NCI-H526 (cell line): ENCODE measurements around the gene NCAM1.

Experiments
- DNase-seq, 2 experiments: peaks; one replicate each; lab custom pipeline; 2025; lab: John Stamatoyannopoulos, UW

Gene NCAM1

DNA sequence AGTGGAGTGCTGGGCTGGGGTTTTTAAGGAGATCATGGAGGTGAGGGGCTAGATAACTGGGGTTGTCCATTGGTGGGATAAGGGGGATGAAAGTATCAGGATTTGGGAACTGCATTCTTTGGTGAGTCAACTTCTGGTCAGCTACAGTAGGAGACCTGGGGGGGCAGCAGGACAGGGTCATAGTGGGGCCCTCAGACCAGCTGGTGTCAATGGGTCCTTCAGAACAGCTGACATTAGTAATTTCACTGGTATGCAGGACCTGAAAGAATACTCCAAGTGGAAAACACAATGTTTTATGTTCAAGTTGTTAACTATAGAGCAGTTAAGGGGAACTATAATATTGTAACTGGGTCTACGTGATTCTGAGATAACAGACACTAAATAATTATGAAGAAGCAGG, 350.3 kb downstream of the NCAM1 start:
- no peak for DNase-seq

DNA sequence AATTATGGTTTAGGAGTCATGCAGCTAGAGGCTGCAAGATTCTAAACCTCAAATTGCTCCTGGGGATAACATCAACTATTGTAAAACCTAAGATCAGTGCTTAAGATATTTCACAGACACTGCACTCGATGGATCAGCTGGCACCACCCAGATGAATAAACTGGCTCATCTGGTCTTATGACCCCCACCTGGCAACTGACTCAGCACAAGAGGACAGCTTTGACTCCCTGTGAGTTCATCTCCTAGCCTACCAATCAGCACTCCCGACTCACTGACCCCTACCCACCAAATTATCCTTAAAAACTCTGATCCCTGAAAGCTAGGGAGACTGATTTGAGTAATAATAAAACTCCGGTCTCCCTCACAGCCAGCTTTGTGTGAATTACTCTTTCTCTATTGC, 352.4 kb downstream of the NCAM1 start:
- DNase-seq, result no peak

- no peak for DNase-seq
Observed at GRCh38 chr11:113314065-113314388, 352.8 kb downstream of the NCAM1 start.

DNA sequence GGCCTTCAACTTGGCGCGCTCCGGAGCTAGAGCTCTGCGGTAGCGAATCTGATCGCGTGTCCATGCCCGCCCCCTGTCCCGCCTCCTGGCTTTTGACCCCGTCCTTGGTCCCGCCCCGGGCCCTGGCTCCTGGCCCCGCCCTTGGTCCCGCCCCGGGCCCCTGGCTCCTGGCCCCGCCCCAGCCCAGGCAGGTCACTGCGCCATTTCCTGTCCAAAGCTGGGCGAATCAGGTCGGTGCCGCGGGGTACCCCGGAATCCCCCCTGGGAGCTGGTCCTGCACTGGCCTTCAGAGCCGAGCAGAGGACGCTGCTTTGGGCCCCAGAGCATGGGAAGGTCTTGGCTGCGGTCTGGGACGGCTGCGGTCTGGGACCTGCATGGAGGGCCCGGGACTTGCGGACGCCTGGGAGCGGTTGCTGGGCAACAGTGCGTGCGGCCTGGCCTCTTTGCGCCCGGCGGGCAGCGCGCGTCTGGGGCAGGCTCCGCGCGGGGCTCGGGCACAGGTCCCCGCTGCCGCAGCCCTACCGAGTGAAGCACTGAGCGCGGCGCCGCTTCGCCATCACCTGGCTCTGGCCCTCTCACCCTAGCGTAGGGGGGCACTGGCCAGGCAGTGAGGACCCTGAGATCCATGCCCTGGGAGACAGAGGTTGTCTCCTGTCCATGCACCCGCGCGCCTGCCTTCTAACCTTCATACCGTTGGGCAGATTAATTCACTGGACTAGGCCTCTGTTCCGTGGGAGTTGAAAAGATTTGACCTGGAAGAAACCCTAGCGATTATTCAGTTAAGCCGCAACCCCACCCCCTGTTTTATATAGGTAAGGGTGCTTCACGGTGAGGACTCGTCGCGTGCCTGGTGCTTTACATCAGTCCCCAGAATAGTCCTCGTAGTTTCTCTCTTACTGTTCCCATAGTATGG, 353.4 kb downstream of the NCAM1 start, which contains the start of gene TTC12:
TSS of gene TTC12 (plus strand) at position 195 of the 913 bp plus-strand sequence. CDS start 1,675 bp downstream, outside the sequence.
- DNase-seq, result peak; percentile 93 to 99

DNA sequence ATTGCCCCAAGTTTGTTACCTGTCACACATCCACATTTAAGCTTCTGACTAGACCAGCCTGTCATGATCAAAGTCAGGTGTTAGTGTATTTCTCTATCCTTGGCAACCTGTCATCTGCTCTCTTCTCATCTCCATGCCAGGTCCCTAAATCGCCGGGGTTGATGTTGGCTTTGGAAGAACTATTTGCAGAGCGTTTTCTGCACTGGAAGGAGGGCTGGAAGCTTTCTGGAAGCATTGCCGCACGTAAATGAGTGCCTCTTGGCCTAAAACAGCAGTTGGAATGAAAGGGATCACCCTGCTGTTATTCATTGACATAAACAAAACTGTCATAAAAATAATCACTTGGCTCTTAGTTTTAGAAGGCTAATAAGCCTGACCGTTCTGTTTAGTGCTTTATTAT, 354.6 kb downstream of the NCAM1 start:
- peak in 1 of 2 experiments; percentile 33 for DNase-seq

GRCh38 chr11:113316256-113316655, 355.0 kb downstream of the NCAM1 start:
- DNase-seq, result no peak

DNA sequence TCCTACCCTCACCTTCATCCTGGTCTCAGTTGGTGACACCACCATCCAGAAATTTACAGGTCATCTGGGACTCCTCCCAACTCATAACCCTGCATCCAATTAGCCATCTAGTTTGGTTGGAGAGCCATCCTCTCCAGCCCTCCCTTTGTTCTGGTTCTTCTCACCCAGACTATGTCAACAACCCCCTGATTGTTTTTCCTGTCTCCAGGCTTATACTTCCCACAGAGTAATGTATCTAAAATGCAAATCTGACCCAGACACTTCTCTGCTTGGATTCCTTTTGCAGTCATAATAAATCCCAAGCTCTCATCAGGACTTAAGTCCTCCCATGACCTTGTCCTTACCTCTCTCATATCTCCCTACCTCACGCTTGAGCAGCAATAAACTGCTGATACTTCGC, 356.1 kb downstream of the NCAM1 start:
- DNase-seq, result peak; percentile 97

DNA sequence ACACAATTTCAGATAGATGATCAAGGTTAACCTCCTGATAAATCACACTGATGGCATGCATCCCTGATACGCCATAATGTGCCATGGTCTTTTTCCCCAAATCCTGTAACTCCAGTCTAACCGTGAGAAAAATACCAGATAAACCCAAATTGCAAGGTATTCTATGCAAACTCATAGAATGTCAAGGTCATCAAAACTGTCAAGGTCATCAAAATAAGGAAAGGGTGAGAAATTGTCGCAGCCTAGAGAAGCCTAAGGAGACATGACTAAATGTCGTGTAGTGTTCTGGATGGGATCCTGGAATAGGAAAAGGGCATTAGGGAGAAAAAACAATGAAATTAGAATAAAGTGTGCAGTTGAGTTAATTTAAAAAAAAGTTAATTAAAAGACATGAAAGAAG, 357.9 kb downstream of the NCAM1 start:
- no peak for DNase-seq

DNA sequence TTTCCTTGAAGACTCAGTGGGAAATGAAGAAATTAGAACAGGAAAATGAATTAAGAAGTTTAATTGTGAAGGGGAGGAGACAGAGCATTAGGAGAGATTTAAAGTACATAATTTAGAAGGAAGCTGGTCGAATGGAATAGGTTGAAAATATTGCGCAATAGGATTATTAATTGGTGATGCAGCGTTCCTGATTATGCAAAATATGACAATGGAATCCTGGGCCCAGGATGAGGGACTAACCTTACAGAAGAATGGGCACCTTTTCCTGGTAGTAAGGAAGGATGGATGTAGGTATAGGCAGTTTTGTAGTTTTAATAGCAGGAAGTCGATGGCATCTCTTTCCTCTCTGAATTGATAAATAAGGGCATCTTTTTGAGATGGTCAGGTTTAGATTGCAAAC, 360.9 kb downstream of the NCAM1 start:
- no peak for DNase-seq

- DNase-seq, result no peak
Observed at GRCh38 chr11:113324250-113324649, 363.0 kb downstream of the NCAM1 start.
